ENCODE measurements around the gene C19orf81.
A peak's percentile ranks its signal among the peaks of the same experiment; 100 is the strongest.

The C19orf81 gene

GRCh38 chr19:50629801-50630200 lies 19.4 kb upstream of the C19orf81 start:
- no peak for DNase-seq

- no peak for DNase-seq
These were observed 17.0 kb upstream of the C19orf81 start for GRCh38 chr19:50632151-50632835.

DNA sequence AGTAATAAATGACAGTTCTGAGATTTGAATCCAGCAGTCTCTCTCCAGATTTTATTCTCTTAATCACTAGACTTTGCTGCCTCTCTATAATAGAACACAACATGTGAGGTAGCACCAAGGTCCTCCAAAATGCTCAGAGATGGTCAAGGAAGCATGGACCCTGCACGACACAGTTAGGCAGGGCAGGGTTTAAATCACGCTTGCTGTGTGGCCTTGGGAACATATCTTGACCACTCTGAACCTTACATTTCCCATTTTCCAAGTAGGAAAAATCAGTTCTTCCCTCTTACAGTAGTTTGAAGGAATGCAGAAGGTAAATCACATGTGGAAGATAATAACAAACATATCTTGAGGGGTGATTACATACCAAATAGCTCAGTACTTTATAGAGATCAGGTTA lies 15.9 kb upstream of the C19orf81 start:
- DNase-seq, result no peak

DNA sequence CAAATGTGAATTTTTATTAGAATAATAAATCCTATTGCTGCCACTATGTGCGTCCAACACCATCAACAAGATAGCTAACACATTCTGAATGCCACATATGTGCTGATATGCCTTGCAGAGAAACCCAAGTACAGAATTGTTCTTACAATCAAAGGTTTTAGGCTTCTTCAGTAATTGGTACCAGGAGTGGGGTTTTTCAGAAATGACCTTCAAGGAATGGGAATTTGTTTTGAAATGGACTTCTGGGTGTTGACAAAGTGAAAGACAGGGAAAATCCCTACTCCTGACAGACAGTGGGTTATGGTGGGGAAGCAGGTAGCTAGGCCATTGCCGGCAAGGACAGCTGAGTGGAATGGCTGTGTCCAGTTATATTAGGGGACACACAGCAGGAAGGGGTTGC lies 15.3 kb upstream of the C19orf81 start:
- no peak for DNase-seq

DNA sequence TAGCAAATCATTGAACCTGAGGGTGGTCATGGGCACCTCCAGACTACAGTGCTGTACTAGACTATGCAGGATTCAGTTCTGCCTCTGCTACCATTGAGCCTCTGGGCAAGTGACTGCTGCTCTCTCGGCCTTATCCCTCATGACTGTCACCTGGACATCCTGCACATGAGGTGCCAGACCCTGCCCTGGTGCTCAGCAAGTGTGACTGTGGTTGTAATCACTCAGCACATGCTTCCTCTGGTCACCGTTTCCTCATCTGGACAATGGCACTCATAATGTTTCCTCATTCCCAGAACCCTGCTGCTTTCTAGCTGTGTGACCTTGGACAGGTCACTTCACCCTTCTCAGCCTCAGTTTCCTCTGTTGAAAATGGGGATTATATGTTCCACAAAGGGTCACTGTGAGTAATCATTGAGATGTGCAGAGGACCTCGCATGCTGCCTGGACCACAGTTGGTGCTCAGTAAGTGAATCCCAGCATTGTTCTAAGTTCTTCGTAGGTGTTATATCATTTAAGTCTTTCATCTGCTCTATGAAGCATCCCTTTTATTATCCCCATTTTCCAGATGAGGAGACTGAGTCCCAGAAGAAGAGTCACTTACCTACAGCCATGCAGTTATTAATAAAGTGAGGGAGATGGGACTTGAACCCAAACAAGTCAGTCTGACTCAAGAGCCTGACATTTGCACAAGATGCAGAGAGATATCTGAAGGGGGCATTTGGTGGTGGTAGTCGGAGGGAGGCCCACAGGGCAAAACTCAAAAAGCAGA lies 12.7 kb upstream of the C19orf81 start:
- DNase-seq, result no peak

DNA sequence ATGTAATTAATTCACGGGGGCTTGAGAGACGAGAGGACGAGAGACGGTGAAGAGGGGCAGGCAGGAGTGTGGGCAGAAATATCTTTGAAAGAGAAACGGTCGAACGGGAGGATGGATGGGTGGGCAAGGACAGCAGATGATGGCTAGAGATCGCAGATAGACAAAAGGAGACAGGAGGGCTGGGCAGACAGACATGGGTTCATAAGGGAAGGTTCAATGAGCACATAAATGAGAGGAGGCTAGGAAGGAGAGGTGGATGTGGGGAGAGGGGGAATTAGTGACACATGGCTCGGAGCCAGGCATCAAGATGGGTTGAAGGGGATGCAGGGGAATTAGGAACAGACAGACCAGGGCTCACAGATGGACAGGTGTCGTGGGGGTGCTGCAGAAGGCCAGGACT lies 10.6 kb upstream of the C19orf81 start:
- DNase-seq, result no peak

DNA sequence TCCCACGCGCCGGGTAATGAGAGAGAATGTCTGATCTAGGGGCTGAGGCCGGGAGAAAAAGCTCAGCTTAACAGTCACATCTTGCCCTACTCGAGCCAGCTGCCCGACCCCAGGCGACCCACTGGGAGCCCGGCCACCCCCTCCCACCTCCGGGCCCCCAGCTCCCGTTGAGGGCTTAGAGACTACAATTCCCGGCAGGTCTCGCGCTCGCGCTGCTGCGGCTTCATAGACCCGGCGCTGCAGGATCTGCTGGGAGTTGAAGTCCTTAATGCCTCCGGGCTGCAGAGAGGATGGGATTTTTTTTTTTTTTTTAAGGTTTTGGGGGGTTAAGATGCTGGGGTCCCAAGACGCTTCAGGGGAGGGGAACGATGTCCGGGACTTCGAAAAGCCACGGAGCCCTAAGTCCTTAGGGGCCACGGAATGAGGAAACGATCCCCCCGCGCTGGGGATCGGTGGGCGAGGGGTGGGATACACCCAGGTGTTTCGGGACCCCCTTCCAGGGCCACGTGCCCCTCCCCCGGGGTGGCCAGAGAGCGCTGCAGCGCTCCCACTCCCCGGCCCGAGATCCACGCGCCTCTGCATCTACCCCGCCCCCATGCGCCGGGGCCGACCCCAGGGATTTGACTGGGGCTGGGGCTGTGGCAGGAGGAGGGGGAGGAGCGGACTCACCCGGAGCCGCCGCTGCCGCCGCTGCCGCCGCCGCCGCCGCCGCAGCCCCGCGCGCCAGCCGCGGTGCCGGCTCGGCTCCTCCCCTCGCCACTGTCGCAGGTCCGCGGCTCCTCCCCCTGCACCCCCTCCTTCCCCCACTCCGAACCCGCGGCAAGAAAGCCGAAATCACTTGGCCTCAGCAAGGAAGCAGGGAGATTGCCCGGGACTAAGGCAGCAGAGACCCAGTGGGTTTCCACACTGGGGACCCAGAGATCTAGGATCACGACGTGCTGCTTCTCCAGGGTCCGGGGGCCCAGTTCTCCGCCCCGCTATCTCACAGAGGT lies 9.8 kb upstream of the C19orf81 start, which contains the start of gene SYT3:
TSS of gene SYT3 (minus strand) at position 761 of the 992 bp plus-strand sequence. CDS start 2,470 bp downstream, outside the sequence.
- DNase-seq, result peak; percentile 25 to 52

DNA sequence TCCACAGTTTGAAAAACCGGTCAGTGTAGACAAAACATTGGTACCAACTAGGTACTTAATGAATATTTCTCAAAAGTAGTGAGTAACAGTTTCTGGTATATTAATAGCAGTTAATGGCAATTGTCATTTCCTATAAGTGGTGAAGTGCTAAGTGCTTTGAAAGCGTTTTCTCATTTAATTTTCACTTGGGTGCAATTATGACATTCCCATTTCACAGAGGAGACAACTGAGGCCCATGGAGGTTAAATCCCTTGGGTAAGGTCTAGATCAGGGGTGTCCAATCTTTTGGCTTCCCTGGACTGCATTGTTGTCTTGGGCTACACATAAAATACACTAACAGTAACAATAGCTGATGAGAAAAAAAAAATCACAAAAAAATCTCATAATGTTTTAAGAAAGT lies 8.9 kb upstream of the C19orf81 start:
- no peak for DNase-seq

GRCh38 chr19:50644315-50644915 lies 4.8 kb upstream of the C19orf81 start:
- DNase-seq, result no peak

- DNase-seq, result no peak
These were observed 4.1 kb upstream of the C19orf81 start for GRCh38 chr19:50645107-50645506.

- DNase-seq, result no peak
These were observed 3.0 kb upstream of the C19orf81 start for GRCh38 chr19:50646074-50646807.

GRCh38 chr19:50647879-50648615 lies 1.2 kb upstream of the C19orf81 start:
- DNase-seq, result no peak

DNA sequence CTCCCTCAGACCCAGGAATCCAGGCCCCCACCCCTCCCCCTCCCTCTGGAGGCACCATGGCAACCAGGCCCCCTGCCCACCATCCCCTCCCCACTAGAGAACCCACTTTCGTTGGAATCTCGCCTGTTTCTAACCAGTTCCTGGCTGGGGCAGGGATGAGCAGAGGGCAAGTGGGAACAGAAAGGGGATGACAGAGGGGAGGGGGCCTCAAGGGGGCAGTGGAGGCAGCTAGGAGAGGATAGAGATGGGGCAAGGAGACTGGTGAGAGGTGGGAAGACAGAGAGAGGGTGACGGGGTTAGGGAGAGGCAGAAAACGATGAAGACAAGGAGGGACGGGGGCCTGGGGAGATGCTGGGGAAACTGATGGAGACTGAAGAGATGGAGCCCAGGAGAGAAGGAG lies 586 bp upstream of the C19orf81 start:
- DNase-seq, result no peak

- no peak for DNase-seq
These were observed 1.9 kb downstream of the C19orf81 start for GRCh38 chr19:50651174-50651573.

GRCh38 chr19:50652722-50653121 lies 3.5 kb downstream of the C19orf81 start:
- DNase-seq, result no peak

- DNase-seq, result no peak
These were observed 5.6 kb downstream of the C19orf81 start for GRCh38 chr19:50654882-50655281.

DNA sequence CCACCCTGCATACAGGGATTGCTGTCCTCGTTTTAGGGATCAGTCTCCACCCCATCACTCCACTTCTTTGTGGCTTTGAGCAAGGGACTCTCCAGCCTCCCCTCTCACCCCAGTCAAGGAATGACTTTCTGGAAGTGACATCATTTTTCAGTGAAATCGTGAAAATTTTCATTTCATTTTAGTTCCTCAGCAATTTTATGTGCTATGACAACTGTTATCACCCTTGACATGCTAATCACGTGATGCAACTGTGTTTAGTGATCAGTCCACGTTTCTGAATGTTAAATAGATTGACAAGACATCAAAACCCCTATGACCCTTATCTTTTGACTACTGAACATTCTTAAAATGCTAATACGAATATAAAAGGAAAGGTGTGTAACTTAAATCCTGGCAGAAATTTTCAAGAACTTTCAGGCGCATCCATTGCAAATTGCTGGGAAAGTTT lies 8.0 kb downstream of the C19orf81 start:
- DNase-seq, result no peak

GRCh38 chr19:50657712-50658440 lies 8.6 kb downstream of the C19orf81 start:
- peak; percentile 76 to 94 for DNase-seq

GRCh38 chr19:50658441-50659317 lies 9.4 kb downstream of the C19orf81 start:
- peak; percentile 56 to 84 for DNase-seq
